Duodenal mucosa (tissue), 2 donors: ENCODE data around the gene PKD1.
"Not testable (repeated sequence)": the region's sequence is repeated elsewhere in the genome, so short reads cannot be mapped to it uniquely, and the experiment has no call there.

Experiments
- H3K27ac ChIP-seq: one replicate; pipeline ENCODE4 v1.7.0; 2013; ENCODE audit warnings: low read depth, low read length
- H3K27me3 ChIP-seq, 2 donors: one replicate each; pipeline ENCODE4 v1.7.0; 2013; ENCODE audit warnings: low read length in 2 of 2, control low read depth in 1 of 2; ENCODE audit not compliant: insufficient read depth in 2 of 2, control insufficient read depth in 1 of 2
- H3K36me3 ChIP-seq, 2 donors: one replicate each; pipeline ENCODE4 v1.7.0; 2013; ENCODE audit warnings: low read length in 2 of 2, control low read depth in 1 of 2; ENCODE audit not compliant: insufficient read depth in 2 of 2, control insufficient read depth in 1 of 2
- H3K4me1 ChIP-seq, 2 donors: one replicate each; pipeline ENCODE4 v1.7.0; 2013; ENCODE audit warnings: low read length in 2 of 2, control low read depth in 1 of 2; ENCODE audit not compliant: insufficient read depth in 2 of 2, control insufficient read depth in 1 of 2
- H3K4me3 ChIP-seq, 2 donors: one replicate each; pipeline ENCODE4 v1.7.0; 2013; ENCODE audit warnings: low read length in 2 of 2, low read depth in 1 of 2
- H3K9ac ChIP-seq, 2 donors: one replicate each; pipeline ENCODE4 v1.7.0; 2013; ENCODE audit warnings: low read length in 2 of 2, low read depth in 1 of 2
- H3K9me3 ChIP-seq, 2 donors: one replicate each; pipeline ENCODE4 v1.7.0; 2013; ENCODE audit warnings: low read length in 2 of 2, control low read depth in 1 of 2; ENCODE audit not compliant: control insufficient read depth in 1 of 2

Gene PKD1

DNA sequence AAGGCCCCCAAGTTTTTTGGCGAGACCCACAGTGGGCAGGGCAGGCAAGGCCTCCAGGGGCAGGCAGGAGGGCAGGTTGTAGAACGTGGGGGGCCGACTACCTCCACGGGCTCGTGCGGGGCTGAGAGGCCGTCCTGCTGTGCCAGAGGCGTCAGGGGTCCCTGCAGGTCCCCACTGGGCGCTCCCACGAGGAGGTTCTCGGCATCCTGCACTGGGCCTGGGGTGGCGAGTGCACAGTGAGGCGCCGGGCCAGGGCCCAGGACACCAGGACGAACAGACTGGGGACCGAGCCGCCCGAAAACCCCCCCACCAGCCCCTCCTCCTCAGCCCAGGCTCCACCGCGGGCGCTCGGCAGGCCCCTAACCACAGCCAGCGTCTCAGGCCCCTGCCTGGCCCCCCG, 19.3 kb downstream of the PKD1 start:
- H3K9me3 ChIP-seq, H3K27ac ChIP-seq, H3K4me3 ChIP-seq, H3K27me3 ChIP-seq, H3K9ac ChIP-seq, H3K36me3 ChIP-seq, H3K4me1 ChIP-seq: not testable (repeated sequence)

- Histone ChIP-seq H3K4me3 (no peak overlapping the region), H3K9me3 (no peaks in the 10 kb centered on the region), H3K27ac (no peak overlapping the region), H3K36me3 (peaks cover 0 to 5% of the 10 kb centered on the region in 2 donors), H3K4me1 (no peaks in the 10 kb centered on the region), H3K9ac (no peak overlapping the region), H3K27me3 (no peaks in the 10 kb centered on the region)
Measured at GRCh38 chr16:2115591-2115973, 20.1 kb downstream of the PKD1 start.

GRCh38 chr16:2114885-2115590, 20.7 kb downstream of the PKD1 start:
- not testable (repeated sequence) for H3K9ac ChIP-seq, H3K4me1 ChIP-seq, H3K27ac ChIP-seq, H3K27me3 ChIP-seq, H3K36me3 ChIP-seq, H3K4me3 ChIP-seq, H3K9me3 ChIP-seq

DNA sequence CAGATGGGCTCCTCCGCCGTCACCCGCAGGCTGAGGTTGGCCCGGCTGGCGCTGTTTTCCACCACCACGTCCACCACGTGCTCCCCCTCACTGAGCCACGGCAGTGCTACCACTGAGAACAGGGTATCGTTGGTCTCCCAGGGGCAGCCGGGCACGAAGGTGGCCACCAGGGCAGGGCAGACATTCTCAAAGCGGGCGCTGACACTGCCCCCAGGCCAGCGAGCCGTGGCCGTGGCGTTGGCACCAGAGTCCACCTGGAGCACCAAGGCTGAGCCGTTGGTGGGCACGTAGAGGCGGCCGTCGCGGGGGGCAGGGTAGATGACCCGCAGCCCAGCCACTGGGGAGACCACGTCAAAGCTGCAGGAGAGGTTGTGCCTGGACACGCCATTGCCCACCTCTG, 21.5 kb downstream of the PKD1 start:
- not testable (repeated sequence) for H3K27me3 ChIP-seq, H3K27ac ChIP-seq, H3K9me3 ChIP-seq, H3K9ac ChIP-seq, H3K4me3 ChIP-seq, H3K4me1 ChIP-seq
- peaks cover 0 to 12% of the 10 kb centered on the region in 2 donors for H3K36me3 ChIP-seq

DNA sequence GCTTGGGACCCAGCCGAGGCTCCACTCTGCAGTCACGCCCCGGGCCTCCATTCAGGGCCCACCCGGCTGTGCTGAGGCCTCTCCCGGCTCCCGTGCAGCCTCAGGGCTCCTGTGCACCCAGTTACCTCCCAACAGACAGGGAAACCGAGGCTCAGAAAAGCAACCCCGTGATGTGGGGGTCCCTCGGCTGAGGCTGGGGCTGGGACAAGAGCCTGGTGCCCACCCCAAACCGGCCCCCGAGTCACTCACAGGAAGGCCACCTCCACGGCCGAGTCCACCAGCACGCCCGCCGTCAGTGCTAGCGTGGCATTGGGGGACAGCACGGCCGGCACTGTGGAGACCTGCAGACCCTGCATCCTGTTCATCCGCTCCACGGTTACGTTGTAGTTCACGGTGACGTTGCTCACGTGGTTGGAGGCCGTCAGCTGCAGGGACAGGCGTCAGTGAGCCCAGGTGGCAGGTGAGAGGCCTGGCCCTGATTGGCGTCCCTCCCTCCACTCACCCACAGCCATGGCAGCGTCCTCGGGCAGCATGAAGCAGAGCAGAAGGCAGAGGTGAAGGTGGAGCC, 23.1 kb downstream of the PKD1 start:
- not testable (repeated sequence) for H3K4me1 ChIP-seq, H3K27ac ChIP-seq, H3K27me3 ChIP-seq, H3K9me3 ChIP-seq, H3K9ac ChIP-seq, H3K4me3 ChIP-seq
- H3K36me3 ChIP-seq: peaks cover 0 to 23% of the 10 kb centered on the region in 2 donors

GRCh38 chr16:2111412-2112335, 24.0 kb downstream of the PKD1 start:
- H3K9ac ChIP-seq, H3K27me3 ChIP-seq, H3K9me3 ChIP-seq, H3K4me3 ChIP-seq, H3K4me1 ChIP-seq, H3K27ac ChIP-seq: not testable (repeated sequence)
- peaks cover 0 to 25% of the 10 kb centered on the region in 2 donors for H3K36me3 ChIP-seq

DNA sequence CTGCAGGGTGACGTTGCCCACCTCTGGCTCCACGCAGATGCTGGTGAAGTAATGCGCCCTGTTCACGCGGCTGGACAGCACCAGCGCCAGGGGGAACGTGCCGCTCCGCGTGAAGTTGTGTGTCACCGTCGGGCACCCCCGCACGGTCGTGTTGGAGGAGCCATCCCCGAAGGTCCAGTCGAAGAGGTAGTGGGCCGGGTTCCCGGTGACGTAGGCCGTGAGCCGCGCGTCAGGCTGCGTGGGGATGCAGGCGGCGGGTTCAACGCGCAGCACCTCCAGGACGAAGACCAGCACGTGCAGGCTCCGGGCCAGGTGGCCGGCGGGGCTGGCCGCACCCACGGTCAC, 24.7 kb downstream of the PKD1 start:
- not testable (repeated sequence) for H3K9me3 ChIP-seq, H3K9ac ChIP-seq, H3K4me1 ChIP-seq, H3K27me3 ChIP-seq, H3K27ac ChIP-seq, H3K4me3 ChIP-seq
- H3K36me3 ChIP-seq: peaks cover 0 to 27% of the 10 kb centered on the region in 2 donors

- H3K9me3 ChIP-seq, H3K4me1 ChIP-seq, H3K27me3 ChIP-seq, H3K9ac ChIP-seq, H3K4me3 ChIP-seq, H3K27ac ChIP-seq: not testable (repeated sequence)
- peaks cover 0 to 31% of the 10 kb centered on the region in 2 donors for H3K36me3 ChIP-seq
Measured at GRCh38 chr16:2110332-2111008, 25.2 kb downstream of the PKD1 start.

GRCh38 chr16:2109872-2110271, 25.8 kb downstream of the PKD1 start:
- not testable (repeated sequence) for H3K27me3 ChIP-seq, H3K9ac ChIP-seq, H3K9me3 ChIP-seq, H3K27ac ChIP-seq, H3K4me3 ChIP-seq, H3K4me1 ChIP-seq
- H3K36me3 ChIP-seq: peaks cover 0 to 31% of the 10 kb centered on the region in 2 donors

GRCh38 chr16:2109271-2109580, 26.5 kb downstream of the PKD1 start:
- H3K36me3 ChIP-seq: peaks cover 0 to 31% of the 10 kb centered on the region in 2 donors
- H3K4me3 ChIP-seq, H3K27ac ChIP-seq, H3K4me1 ChIP-seq, H3K9ac ChIP-seq, H3K9me3 ChIP-seq, H3K27me3 ChIP-seq: not testable (repeated sequence)
